Measurements from ENCODE around the gene APOC1. TPM values are rescaled to one million over a fixed set of nuclear protein-coding genes. Genes with fewer than 3 reads are reported as not detected.

APOC1 gene
- total RNA-seq, 1 donor from 2014 or later: 0.79 TPM

- DNase-seq (ENCODE audit: low read depth): no peak
- Histone ChIP-seq H3K27me3 (ENCODE audit: control insufficient read depth, insufficient read depth, low read length) (no peaks in the 10 kb centered on the region), H3K4me3 (ENCODE audit: low read depth, low read length) (no peak overlapping the region), H3K36me3 (ENCODE audit: control insufficient read depth, insufficient read depth, low read length) (peaks cover 13% of the 10 kb centered on the region)
- FAIRE-seq: no peak
- TF ChIP-seq CTCF (IDR thresholded peaks at IDR 0.05; ENCODE audit: insufficient read depth, low read length, severe bottlenecking): no peak
These were observed 47.4 kb downstream of the APOC1 start for GRCh38 chr19:44961821-44962220.

GRCh38 chr19:44968118-44968517 is 53.7 kb downstream of the APOC1 start:
- no peak overlapping the region for H3K4me3 ChIP-seq (ENCODE audit: low read depth, low read length)
- FAIRE-seq: no peak
- peaks cover 4% of the 10 kb centered on the region for H3K36me3 ChIP-seq (ENCODE audit: control insufficient read depth, insufficient read depth, low read length)
- no peak for TF ChIP-seq CTCF (IDR thresholded peaks at IDR 0.05; ENCODE audit: insufficient read depth, low read length, severe bottlenecking)
- no peaks in the 10 kb centered on the region for H3K27me3 ChIP-seq (ENCODE audit: control insufficient read depth, insufficient read depth, low read length)
- no peak for DNase-seq (ENCODE audit: low read depth)

GRCh38 chr19:44968670-44969069 is 54.3 kb downstream of the APOC1 start:
- no peak for TF ChIP-seq CTCF (IDR thresholded peaks at IDR 0.05; ENCODE audit: insufficient read depth, low read length, severe bottlenecking)
- Histone ChIP-seq H3K4me3 (ENCODE audit: low read depth, low read length) (no peak overlapping the region), H3K36me3 (ENCODE audit: control insufficient read depth, insufficient read depth, low read length) (peaks cover 4% of the 10 kb centered on the region), H3K27me3 (ENCODE audit: control insufficient read depth, insufficient read depth, low read length) (no peaks in the 10 kb centered on the region)
- DNase-seq (ENCODE audit: low read depth) (no peak), FAIRE-seq (no peak)

Other genes starting within 250 kb of the APOC1 start
- 0.53 and 2.7 TPM in 2 replicates for gene CEACAM19, start 243.1 kb upstream of the APOC1 start, total RNA-seq
- not detected in 2 replicates for gene CEACAM16, start 215.5 kb upstream of the APOC1 start, total RNA-seq
- 2.1 and 4.7 TPM in 2 replicates for gene BCL3, start 165.9 kb upstream of the APOC1 start, total RNA-seq
- gene CBLC, start 136.7 kb upstream of the APOC1 start, total RNA-seq: 65.0 and 73.7 TPM in 2 replicates
- gene BCAM, start 105.5 kb upstream of the APOC1 start, total RNA-seq: 16.6 and 35.8 TPM in 2 replicates
- gene NECTIN2, start 68.3 kb upstream of the APOC1 start, total RNA-seq: 30.3 and 66.6 TPM in 2 replicates
- gene TOMM40, start 23.4 kb upstream of the APOC1 start, total RNA-seq: 47.6 and 82.9 TPM in 2 replicates
- gene APOE, start 8.8 kb upstream of the APOC1 start, total RNA-seq: 14.0 and 19.2 TPM in 2 replicates
- not detected in 2 replicates for gene APOC4, start 27.6 kb downstream of the APOC1 start, total RNA-seq
- gene APOC2, start 31.4 kb downstream of the APOC1 start, total RNA-seq: not detected in 2 replicates
- 17.9 and 24.2 TPM in 2 replicates for gene CLPTM1, start 40.8 kb downstream of the APOC1 start, total RNA-seq
- 2.1 and 3.7 TPM in 2 replicates for gene RELB, start 86.9 kb downstream of the APOC1 start, total RNA-seq
- gene CLASRP, start 124.4 kb downstream of the APOC1 start, total RNA-seq: 12.5 and 19.2 TPM in 2 replicates
- under 0.01 and 0.51 TPM in 2 replicates for gene ZNF296, start 161.9 kb downstream of the APOC1 start, total RNA-seq
- 21.3 and 23.2 TPM in 2 replicates for gene GEMIN7, start 164.7 kb downstream of the APOC1 start, total RNA-seq
- 19.2 and 19.5 TPM in 2 replicates for gene PPP1R37, start 178.6 kb downstream of the APOC1 start, total RNA-seq
- gene NKPD1, start 246.4 kb downstream of the APOC1 start, total RNA-seq: 0.53 and 1.0 TPM in 2 replicates

All from bronchial epithelial cell (primary cell).